Measurements from ENCODE around the gene GALNT13. TPM values are rescaled to one million over a fixed set of nuclear protein-coding genes. Genes with fewer than 3 reads are reported as not detected.

The GALNT13 gene
- total RNA-seq, 1 donor from 2014 or later = 5.8 TPM

GRCh38 chr2:154193246-154193645, 321.5 kb downstream of the GALNT13 start:
- intact Hi-C loops (cut with DNase I) = no loop called here
- no peaks in the 10 kb centered on the region for H3K4me1 ChIP-seq
- ATAC-seq (no peak), DNase-seq (no peak)
- H3K27me3 ChIP-seq = no peaks in the 10 kb centered on the region
- no peaks in the 10 kb centered on the region for H3K36me3 ChIP-seq
- no peak overlapping the region for H3K4me3 ChIP-seq
- H3K9me3 ChIP-seq = no peaks in the 10 kb centered on the region
- TF ChIP-seq CTCF (IDR thresholded peaks at IDR 0.05) = no peak
- H3K27ac ChIP-seq = no peak overlapping the region

GRCh38 chr2:154194909-154195643, 323.4 kb downstream of the GALNT13 start:
- intact Hi-C loops (cut with DNase I) = no loop called here
- no peak for DNase-seq
- Histone ChIP-seq H3K9me3 (no peaks in the 10 kb centered on the region), H3K27me3 (no peaks in the 10 kb centered on the region), H3K27ac (no peak overlapping the region), H3K36me3 (no peaks in the 10 kb centered on the region), H3K4me3 (no peak overlapping the region), H3K4me1 (no peaks in the 10 kb centered on the region)
- ATAC-seq = no peak
- TF ChIP-seq CTCF (IDR thresholded peaks at IDR 0.05) = no peak

GRCh38 chr2:154195644-154196195, 324.0 kb downstream of the GALNT13 start:
- TF ChIP-seq CTCF (IDR thresholded peaks at IDR 0.05) = no peak
- H3K4me1 ChIP-seq = no peaks in the 10 kb centered on the region
- no peaks in the 10 kb centered on the region for H3K36me3 ChIP-seq
- no peaks in the 10 kb centered on the region for H3K27me3 ChIP-seq
- no peak overlapping the region for H3K27ac ChIP-seq
- no peaks in the 10 kb centered on the region for H3K9me3 ChIP-seq
- ATAC-seq = no peak
- DNase-seq = no peak
- no peak overlapping the region for H3K4me3 ChIP-seq
- intact Hi-C loops (cut with DNase I) = no loop called here

- intact Hi-C loops (cut with DNase I) = no loop called here
- H3K4me3 ChIP-seq = no peak overlapping the region
- no peak overlapping the region for H3K27ac ChIP-seq
- ATAC-seq = no peak
- no peaks in the 10 kb centered on the region for H3K27me3 ChIP-seq
- H3K4me1 ChIP-seq = no peaks in the 10 kb centered on the region
- no peak for TF ChIP-seq CTCF (IDR thresholded peaks at IDR 0.05)
- no peak for DNase-seq
- no peaks in the 10 kb centered on the region for H3K9me3 ChIP-seq
- no peaks in the 10 kb centered on the region for H3K36me3 ChIP-seq
Observed at GRCh38 chr2:154198866-154199265, 327.1 kb downstream of the GALNT13 start.

GRCh38 chr2:154203206-154203605, 331.5 kb downstream of the GALNT13 start:
- H3K27me3 ChIP-seq = no peaks in the 10 kb centered on the region
- ATAC-seq = no peak
- TF ChIP-seq CTCF (IDR thresholded peaks at IDR 0.05) = no peak
- intact Hi-C loops (cut with DNase I) = no loop called here
- no peaks in the 10 kb centered on the region for H3K4me1 ChIP-seq
- DNase-seq = no peak
- no peaks in the 10 kb centered on the region for H3K36me3 ChIP-seq
- no peak overlapping the region for H3K4me3 ChIP-seq
- H3K9me3 ChIP-seq = no peaks in the 10 kb centered on the region
- no peak overlapping the region for H3K27ac ChIP-seq

All from upper lobe of right lung (tissue), 1 donor.